H1 (cell line): ENCODE results near the gene LIPG.

Source experiments
- ATF3 ChIP-seq: IDR thresholded peaks from 2 replicates; pipeline ENCODE4 v1.6.1; 2011; ENCODE audit warnings: low read depth, mild to moderate bottlenecking, low read length; ENCODE audit not compliant: insufficient read depth
- NANOG ChIP-seq: IDR thresholded peaks from 2 replicates; pipeline ENCODE4 v1.6.1; 2011; ENCODE audit warnings: low read length, low read depth, mild to moderate bottlenecking, inconsistent platforms; ENCODE audit not compliant: insufficient read depth, poor library complexity, severe bottlenecking
- POLR2AphosphoS5 ChIP-seq: IDR thresholded peaks from 2 replicates; pipeline ENCODE4 v1.6.1; 2011; ENCODE audit warnings: low read depth, low read length
- SP1 ChIP-seq: IDR thresholded peaks from 2 replicates; pipeline ENCODE4 v1.6.1; 2011; ENCODE audit warnings: low read depth, low read length
- TAF1 ChIP-seq: IDR thresholded peaks from 2 replicates; pipeline ENCODE4 v1.6.1; 2011; ENCODE audit warnings: mild to moderate bottlenecking, low read depth, low read length
- TF ChIP-seq, protein P1 (sequence below), 3 experiments: IDR thresholded peaks; 1 replicate in 2 of 3; 2 replicates in 1 of 3; pipeline versions ENCODE4 v1.5.1 to v1.6.1; 2011; ENCODE audit warnings: low read length in 3 of 3, mild to moderate bottlenecking in 3 of 3, inconsistent platforms in 2 of 3, low read depth in 1 of 3, moderate library complexity in 1 of 3; ENCODE audit not compliant: insufficient read depth in 1 of 3; ENCODE audit errors: control extremely low read depth in 1 of 3
- TF ChIP-seq, protein P2 (sequence below): IDR thresholded peaks from 2 replicates; pipeline ENCODE4 v1.6.1; 2011; ENCODE audit warnings: low read length, improper control_type of control experiment

DNA sequence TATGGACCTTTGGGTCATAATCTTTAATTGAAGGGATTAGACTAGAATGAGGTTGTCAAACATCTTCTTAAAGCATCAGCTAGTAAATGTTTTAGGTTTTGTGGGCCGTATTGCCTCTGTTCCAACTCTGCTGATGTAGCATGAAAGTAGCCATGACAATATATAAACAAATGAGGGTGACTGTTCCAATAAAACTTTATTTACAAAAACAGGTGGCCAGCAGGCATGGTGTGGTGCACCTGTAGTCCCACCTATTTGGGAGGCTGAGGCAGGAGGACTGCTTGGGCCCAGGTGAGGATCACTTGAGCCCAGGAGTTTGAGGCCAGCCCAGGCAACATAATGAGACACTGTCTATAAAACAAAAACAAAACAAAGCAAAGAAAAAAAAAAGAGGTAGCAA is 18.4 kb downstream of the LIPG start:
- TF ChIP-seq NANOG, result no peak
- TF ChIP-seq, protein P1, sequence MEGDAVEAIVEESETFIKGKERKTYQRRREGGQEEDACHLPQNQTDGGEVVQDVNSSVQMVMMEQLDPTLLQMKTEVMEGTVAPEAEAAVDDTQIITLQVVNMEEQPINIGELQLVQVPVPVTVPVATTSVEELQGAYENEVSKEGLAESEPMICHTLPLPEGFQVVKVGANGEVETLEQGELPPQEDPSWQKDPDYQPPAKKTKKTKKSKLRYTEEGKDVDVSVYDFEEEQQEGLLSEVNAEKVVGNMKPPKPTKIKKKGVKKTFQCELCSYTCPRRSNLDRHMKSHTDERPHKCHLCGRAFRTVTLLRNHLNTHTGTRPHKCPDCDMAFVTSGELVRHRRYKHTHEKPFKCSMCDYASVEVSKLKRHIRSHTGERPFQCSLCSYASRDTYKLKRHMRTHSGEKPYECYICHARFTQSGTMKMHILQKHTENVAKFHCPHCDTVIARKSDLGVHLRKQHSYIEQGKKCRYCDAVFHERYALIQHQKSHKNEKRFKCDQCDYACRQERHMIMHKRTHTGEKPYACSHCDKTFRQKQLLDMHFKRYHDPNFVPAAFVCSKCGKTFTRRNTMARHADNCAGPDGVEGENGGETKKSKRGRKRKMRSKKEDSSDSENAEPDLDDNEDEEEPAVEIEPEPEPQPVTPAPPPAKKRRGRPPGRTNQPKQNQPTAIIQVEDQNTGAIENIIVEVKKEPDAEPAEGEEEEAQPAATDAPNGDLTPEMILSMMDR (IDR thresholded peaks at IDR 0.05; ENCODE audit: control extremely low read depth in 1 of 3, insufficient read depth in 1 of 3, low read depth in 1 of 3, low read length in 3 of 3), result no peak
- TF ChIP-seq ATF3, result no peak
- no peak for TF ChIP-seq POLR2AphosphoS5
- no peak for TF ChIP-seq SP1
- TF ChIP-seq, protein P2, sequence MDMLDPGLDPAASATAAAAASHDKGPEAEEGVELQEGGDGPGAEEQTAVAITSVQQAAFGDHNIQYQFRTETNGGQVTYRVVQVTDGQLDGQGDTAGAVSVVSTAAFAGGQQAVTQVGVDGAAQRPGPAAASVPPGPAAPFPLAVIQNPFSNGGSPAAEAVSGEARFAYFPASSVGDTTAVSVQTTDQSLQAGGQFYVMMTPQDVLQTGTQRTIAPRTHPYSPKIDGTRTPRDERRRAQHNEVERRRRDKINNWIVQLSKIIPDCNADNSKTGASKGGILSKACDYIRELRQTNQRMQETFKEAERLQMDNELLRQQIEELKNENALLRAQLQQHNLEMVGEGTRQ, result no peak
- TF ChIP-seq TAF1, result no peak
